Measurements from ENCODE around the gene CARD11.

The CARD11 gene

DNA sequence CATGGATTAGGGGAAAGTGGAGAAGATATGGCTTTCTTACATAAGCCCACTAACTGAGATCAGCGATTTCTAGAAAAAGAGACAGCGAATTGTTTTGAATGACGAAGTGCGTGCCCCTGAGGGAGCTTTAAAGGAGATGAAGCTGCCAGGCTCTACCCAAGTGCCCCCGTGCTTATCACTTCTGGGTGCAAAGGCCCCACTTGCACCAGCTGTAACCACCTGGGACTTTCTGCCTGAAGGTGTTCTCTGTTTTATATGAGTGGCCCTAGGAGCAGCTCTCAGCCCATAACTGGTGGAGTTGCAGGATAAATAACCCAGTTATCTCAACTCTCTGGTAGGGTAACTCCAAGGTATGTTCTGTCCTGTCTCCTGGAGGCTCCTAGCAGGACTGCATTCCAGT is 20.4 kb upstream of the CARD11 start:
- TF ChIP-seq, protein P1, sequence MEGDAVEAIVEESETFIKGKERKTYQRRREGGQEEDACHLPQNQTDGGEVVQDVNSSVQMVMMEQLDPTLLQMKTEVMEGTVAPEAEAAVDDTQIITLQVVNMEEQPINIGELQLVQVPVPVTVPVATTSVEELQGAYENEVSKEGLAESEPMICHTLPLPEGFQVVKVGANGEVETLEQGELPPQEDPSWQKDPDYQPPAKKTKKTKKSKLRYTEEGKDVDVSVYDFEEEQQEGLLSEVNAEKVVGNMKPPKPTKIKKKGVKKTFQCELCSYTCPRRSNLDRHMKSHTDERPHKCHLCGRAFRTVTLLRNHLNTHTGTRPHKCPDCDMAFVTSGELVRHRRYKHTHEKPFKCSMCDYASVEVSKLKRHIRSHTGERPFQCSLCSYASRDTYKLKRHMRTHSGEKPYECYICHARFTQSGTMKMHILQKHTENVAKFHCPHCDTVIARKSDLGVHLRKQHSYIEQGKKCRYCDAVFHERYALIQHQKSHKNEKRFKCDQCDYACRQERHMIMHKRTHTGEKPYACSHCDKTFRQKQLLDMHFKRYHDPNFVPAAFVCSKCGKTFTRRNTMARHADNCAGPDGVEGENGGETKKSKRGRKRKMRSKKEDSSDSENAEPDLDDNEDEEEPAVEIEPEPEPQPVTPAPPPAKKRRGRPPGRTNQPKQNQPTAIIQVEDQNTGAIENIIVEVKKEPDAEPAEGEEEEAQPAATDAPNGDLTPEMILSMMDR (conservative IDR thresholded peaks at IDR 0.05), result no peak
- no peak for TF ChIP-seq ZFX (IDR thresholded peaks at IDR 0.05)
- H3K27ac ChIP-seq, result no peak overlapping the region

DNA sequence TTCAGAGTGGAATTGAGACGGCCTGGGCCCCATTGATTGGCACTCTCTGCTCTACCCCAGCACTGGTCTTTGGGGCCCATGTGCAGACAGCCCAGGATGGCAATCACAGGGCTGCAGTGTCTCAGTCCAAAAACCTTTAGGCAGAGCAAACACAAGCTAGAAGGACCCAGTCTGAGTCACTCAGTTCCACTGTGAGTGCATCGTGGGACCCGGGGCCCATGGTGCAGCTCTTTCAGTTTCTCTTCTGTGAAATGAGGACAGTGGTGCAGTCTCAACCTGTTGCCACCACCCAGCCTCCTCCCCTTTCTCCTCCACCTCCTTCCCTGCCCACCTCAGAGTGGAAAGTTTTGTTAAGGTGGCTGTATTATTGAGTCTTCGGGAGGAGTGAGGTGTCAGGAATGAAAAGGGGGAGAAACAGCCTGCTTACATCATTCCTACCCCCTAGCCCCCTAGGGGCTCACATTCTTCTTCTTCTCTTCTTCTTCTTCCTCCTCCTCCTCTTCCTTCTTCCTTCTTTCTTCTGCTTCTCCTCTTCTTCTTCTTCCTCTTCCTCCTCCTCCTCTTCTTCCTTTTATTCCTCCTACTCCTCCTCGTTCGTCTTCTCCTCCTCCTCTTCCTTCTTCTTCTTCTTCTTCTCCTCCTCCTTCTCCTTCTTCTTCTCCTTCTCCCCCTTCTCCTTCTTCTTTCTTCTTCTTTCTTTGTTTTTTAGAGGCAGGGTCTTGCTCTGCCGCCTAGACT is 19.5 kb upstream of the CARD11 start:
- no peak overlapping the region for H3K27ac ChIP-seq
- TF ChIP-seq ZFX (IDR thresholded peaks at IDR 0.05), result no peak
- TF ChIP-seq, protein P1 (conservative IDR thresholded peaks at IDR 0.05), result no peak

DNA sequence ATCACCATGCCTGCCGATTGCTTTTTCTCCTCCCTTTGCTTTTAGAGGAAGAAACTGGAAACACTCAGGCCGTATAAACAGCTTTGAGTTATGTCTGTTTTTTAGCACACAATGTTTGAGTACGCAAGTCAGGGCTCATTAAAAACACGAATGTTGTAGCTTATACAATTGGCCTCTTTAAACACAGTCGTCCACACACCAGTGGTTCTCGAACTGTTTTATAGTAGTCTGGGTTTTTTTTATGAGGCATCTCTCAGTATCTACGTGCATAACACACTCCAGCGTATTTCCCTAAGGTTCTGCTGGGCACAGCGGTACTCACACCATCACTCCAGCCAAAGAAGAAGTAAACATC is 13.4 kb upstream of the CARD11 start:
- H3K27ac ChIP-seq, result no peak overlapping the region
- TF ChIP-seq ZFX (IDR thresholded peaks at IDR 0.05), result no peak
- TF ChIP-seq, protein P1 (conservative IDR thresholded peaks at IDR 0.05), result no peak

DNA sequence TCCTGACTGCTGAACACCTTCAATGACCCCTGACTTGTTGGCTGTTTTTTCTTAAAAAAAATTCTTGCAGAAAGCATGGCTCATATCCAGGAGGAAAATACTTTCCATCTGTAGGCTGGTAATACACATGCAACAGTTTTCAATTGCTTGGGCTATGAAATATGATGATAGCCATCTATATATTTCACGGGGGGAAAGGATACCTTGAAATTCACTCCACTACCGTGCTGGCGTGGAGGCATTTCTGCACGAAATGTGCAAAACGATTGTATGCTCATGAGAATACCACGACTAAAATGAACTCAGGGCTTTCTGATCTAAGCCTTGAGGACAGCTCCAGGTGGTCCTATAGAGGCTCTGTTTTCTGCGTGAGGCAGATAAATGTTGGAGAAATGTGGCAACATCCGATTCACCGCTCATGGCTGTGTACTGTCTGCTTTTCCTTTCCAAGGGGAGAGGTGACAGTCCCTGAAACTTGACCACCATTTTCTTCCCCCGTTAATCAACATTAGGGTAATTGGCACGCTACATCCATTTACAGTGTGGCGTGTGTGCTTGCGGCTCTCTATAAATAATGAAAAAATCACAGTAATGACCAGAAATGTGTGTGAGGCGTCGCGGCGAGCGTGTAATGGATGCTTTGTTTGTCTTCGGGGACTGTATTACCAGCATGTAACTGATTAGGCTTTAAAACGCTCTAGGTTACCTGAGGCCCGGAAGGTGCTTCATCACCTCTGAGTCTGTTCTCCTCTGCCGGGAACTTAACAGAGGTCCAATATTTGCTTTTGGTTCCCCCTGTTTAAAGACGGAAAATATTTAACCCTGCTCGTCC is 12.8 kb upstream of the CARD11 start:
- no peak overlapping the region for H3K27ac ChIP-seq
- TF ChIP-seq ZFX (IDR thresholded peaks at IDR 0.05), result no peak
- TF ChIP-seq, protein P1 (conservative IDR thresholded peaks at IDR 0.05), result no peak

DNA sequence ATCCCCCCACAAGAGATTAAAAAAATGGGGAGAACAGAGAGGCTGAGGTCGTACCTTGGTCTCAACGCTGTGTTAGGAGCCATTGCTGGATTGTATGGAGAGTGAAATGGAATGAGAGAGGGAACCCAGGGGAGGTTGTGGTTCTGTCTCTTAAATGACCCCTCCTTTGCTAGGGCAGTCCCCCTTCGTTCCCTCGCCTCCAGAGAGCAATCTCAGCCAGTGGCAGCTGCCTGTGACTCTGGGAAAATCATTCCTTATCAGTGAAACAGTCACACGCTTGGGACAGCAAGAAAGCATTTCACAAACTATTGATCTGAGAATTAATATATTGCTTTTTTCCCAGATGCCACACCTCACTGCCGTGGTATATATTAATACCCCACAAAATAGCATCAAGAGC is 12.0 kb upstream of the CARD11 start:
- H3K27ac ChIP-seq, result no peak overlapping the region
- no peak for TF ChIP-seq ZFX (IDR thresholded peaks at IDR 0.05)
- TF ChIP-seq, protein P1 (conservative IDR thresholded peaks at IDR 0.05), result no peak

DNA sequence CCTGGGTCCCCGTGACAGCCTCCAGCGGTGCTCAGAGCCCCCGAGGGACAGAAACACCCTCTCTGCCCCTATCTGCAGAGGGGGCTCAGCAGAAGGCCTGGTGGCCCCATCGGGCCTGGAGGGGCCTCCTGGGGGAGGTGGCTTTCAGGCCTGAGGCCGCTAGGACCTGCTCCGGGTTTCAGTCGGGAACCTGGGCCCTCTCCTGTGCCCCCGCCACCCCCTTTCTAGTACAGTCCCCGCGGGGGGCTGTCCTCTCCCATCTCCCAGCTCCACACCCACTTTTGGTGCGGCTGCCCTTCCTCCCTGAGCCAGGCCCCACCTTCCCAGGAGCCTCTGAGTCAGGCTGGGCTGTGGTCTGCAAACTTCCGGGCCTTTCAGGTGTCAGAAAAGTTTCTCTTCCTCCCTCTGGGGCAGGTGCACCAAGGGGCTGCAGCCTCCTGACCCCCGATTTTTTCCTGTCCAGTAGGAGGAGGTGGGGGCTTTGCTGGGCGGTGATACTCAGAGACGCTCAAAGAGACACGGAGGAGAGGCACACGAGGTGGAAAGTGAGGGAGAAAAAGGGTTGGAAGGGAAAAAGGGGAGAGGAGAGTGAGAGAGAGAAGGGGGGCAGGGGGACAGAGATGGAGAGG is 692 bp downstream of the CARD11 start:
- TF ChIP-seq, protein P1 (conservative IDR thresholded peaks at IDR 0.05), result no peak
- no peak for TF ChIP-seq ZFX (IDR thresholded peaks at IDR 0.05)
- no peak overlapping the region for H3K27ac ChIP-seq
